ENCODE data around the gene MRPS14.
"Not testable (repeated sequence)": the region's sequence is repeated elsewhere in the genome, so short reads cannot be mapped to it uniquely, and the experiment has no call there.

MRPS14 gene

DNA sequence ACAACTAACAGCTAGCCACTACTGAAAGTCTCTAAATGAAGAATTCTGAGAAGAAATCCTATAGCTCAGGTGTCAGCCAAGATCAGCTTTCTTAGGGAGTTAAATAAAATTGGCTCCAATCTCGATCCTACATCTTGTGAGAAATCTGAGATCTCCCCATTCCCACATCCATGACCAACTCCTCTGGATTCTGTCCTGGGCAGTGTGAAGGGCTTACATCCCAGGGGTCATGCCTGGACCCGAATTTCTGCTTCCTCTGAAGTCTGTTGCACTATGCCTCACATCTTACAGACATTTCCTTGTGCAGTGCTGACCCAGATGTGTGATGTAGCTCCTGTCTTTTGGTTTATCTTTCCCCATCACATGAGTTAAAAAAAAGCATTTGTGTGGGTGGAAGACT, 39.6 kb upstream of the MRPS14 start:
- Mint-ChIP-seq H3K4me3 (no peak overlapping the region), H3K9me3 (peaks cover 4% of the 10 kb centered on the region), H3K36me3 (ENCODE audit: low read depth) (no peaks in the 10 kb centered on the region), H3K27ac (no peak overlapping the region), H3K4me1 (peaks cover 5% of the 10 kb centered on the region), H3K27me3 (ENCODE audit: low read depth, poor library complexity) (peaks cover 13% of the 10 kb centered on the region)
- TF ChIP-seq, protein P1, sequence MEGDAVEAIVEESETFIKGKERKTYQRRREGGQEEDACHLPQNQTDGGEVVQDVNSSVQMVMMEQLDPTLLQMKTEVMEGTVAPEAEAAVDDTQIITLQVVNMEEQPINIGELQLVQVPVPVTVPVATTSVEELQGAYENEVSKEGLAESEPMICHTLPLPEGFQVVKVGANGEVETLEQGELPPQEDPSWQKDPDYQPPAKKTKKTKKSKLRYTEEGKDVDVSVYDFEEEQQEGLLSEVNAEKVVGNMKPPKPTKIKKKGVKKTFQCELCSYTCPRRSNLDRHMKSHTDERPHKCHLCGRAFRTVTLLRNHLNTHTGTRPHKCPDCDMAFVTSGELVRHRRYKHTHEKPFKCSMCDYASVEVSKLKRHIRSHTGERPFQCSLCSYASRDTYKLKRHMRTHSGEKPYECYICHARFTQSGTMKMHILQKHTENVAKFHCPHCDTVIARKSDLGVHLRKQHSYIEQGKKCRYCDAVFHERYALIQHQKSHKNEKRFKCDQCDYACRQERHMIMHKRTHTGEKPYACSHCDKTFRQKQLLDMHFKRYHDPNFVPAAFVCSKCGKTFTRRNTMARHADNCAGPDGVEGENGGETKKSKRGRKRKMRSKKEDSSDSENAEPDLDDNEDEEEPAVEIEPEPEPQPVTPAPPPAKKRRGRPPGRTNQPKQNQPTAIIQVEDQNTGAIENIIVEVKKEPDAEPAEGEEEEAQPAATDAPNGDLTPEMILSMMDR (IDR thresholded peaks at IDR 0.05): no peak
- no peak for DNase-seq

DNA sequence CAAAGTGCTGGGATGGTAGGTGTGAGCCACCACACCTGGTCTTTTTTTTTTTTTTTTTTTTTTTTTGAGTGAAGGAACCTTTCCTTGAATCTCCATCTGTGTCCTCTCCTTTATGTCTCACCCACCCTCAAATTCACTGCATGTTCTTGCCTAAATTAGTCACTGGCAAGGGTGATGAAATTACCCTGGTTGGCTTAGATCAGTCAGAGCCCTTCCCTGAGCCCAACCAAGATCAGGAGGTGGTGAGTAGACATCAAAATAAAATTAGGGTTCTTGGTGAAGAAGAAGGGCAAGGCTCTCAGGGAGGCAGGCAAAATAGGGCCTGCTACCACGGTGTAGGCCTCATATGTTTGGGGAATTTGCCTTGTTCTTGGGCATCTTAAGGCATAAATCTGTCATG, 39.1 kb upstream of the MRPS14 start:
- Mint-ChIP-seq H3K36me3 (ENCODE audit: low read depth) (no peaks in the 10 kb centered on the region), H3K4me3 (no peak overlapping the region), H3K27ac (no peak overlapping the region), H3K9me3 (peaks cover 4% of the 10 kb centered on the region), H3K4me1 (peaks cover 5% of the 10 kb centered on the region), H3K27me3 (ENCODE audit: low read depth, poor library complexity) (peaks cover 11% of the 10 kb centered on the region)
- TF ChIP-seq, protein P1 (IDR thresholded peaks at IDR 0.05): no peak
- no peak for DNase-seq

DNA sequence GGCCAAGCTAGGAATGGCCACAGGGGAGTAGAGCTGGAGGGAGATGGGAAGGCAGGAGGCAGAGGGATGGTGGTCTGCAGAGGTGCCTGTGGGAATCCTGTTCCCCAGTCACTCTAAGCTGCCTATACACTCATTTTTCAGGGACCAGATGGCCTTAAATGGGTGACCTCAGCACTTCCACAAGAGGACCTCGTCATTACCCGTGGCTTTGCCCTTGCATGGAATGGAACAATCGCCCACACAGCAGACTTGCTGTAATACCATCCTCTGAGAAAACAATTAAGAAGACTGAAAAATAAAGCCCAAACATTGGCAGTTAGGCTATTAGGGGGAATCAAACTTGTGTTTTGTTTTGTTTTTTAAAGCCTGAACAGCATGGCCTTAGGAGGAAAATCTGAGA, 31.5 kb upstream of the MRPS14 start:
- Mint-ChIP-seq H3K27ac (no peak overlapping the region), H3K4me1 (peaks cover 5% of the 10 kb centered on the region), H3K9me3 (peaks cover 4% of the 10 kb centered on the region), H3K27me3 (ENCODE audit: low read depth, poor library complexity) (peaks cover 6% of the 10 kb centered on the region), H3K4me3 (no peak overlapping the region), H3K36me3 (ENCODE audit: low read depth) (no peaks in the 10 kb centered on the region)
- TF ChIP-seq, protein P1 (IDR thresholded peaks at IDR 0.05): no peak
- no peak for DNase-seq

DNA sequence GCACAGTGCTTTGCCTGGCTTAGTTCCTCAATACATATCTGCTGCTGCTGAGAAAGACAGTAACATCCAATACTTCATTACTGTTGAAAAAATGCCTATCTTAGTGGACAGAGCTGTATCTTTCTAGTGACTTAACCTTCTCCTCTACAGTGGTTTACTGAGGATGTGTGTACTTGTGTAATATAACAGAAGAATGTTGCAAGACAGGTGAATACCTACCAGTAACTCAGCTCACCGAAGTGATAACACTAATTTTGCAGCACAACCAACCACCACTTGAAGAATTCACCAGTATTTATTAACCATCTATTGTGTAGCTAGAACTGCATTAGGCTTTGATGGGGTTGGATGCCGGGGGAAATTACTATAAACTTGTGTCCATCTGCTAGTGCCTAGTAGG, 27.8 kb upstream of the MRPS14 start:
- Mint-ChIP-seq H3K36me3 (ENCODE audit: low read depth) (no peaks in the 10 kb centered on the region), H3K27ac (no peak overlapping the region), H3K27me3 (ENCODE audit: low read depth, poor library complexity) (peaks cover 17% of the 10 kb centered on the region), H3K4me3 (no peak overlapping the region), H3K4me1 (peaks cover 5% of the 10 kb centered on the region), H3K9me3 (peaks cover 8% of the 10 kb centered on the region)
- DNase-seq: no peak
- TF ChIP-seq, protein P1 (IDR thresholded peaks at IDR 0.05): no peak

DNA sequence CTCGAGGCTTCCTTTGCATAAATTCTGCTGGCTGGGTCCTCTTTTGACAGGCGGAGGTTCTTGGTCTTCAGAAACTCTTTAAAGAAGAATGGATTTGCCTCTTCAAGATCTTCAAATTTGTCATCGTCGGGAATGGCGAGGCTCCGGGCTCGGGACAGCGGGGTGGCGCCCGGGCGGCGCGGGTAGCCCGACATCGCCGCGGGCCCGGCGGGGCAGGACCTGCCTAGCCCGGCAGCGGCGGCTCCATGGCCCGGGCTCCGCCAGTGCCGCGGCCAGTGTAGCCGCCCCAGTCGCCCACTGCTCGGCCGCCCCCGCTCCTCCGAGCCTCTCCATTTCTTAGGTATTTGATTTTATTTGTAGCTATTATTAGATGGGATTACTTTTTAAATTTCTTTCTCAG, 22.3 kb upstream of the MRPS14 start:
- Mint-ChIP-seq H3K36me3 (ENCODE audit: low read depth) (peaks cover 5% of the 10 kb centered on the region), H3K9me3 (peaks cover 29% of the 10 kb centered on the region), H3K27ac (no peak overlapping the region), H3K4me3 (no peak overlapping the region), H3K27me3 (ENCODE audit: low read depth, poor library complexity) (peaks cover 18% of the 10 kb centered on the region), H3K4me1 (no peaks in the 10 kb centered on the region)
- DNase-seq: no peak
- TF ChIP-seq, protein P1 (IDR thresholded peaks at IDR 0.05): no peak

DNA sequence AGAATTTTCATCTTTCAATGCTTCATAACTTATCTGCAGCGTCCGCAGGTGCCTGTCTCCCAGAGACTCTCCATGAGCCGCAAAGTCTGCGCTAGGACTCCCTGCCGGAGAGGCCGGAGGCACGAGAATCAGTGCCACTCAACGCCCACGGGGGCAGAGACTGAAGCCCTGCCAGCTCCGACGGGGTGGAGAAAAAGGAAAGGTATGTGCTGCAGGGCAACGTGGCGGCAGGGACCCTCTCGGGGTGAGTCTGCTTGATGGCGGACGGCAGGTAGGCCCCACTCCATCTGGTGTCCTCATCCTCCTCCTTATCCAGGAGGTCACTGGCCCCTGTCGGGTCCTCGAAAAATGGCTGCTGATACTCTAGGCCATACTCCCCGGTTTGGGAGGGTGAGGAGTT, 21.9 kb upstream of the MRPS14 start:
- Mint-ChIP-seq H3K27ac (no peak overlapping the region), H3K4me3 (no peak overlapping the region), H3K9me3 (peaks cover 29% of the 10 kb centered on the region), H3K27me3 (ENCODE audit: low read depth, poor library complexity) (peaks cover 19% of the 10 kb centered on the region), H3K4me1 (no peaks in the 10 kb centered on the region), H3K36me3 (ENCODE audit: low read depth) (peaks cover 5% of the 10 kb centered on the region)
- no peak for DNase-seq
- TF ChIP-seq, protein P1 (IDR thresholded peaks at IDR 0.05): no peak

DNA sequence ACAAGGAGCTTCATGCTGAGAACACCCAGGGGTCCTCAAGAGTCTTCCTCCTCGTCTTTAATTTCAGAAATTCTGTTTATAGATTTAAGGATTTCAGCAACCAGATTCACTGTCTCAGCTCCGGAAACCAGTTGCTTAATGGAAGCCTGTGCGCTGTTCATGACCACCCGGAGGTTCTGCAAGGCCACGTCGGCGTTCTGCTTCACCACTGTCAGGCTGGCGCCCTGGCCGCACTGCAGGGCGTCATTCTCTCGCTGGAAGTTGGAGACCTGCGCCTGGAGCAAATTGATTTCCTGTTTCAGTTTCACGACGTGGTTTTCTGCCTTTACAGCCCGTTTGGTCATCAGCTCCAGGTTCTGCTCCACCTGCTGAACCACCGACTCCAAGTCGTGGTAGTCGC, 21.4 kb upstream of the MRPS14 start:
- H3K36me3 Mint-ChIP-seq (ENCODE audit: low read depth); H3K4me1 Mint-ChIP-seq; H3K27ac Mint-ChIP-seq; H3K4me3 Mint-ChIP-seq; DNase-seq: not testable (repeated sequence)
- Mint-ChIP-seq H3K9me3 (peaks cover 29% of the 10 kb centered on the region), H3K27me3 (ENCODE audit: low read depth, poor library complexity) (peaks cover 20% of the 10 kb centered on the region)

All from nephron progenitor cell (in vitro differentiated cells).